HG03108 (cell line): ENCODE measurements around the gene MYH7.
"Not testable (repeated sequence)": the region's sequence is repeated elsewhere in the genome, so short reads cannot be mapped to it uniquely, and the experiment has no call there.

ENCODE experiments used
- ATAC-seq: cut with Tn5 transposase; IDR thresholded peaks from one replicate; pipeline ENCODE4 v1.9.1; 2021; ENCODE audit warnings: moderate library complexity; ENCODE audit not compliant: unreplicated experiment

MYH7 gene

GRCh38 chr14:23409475-23409874 is 26.0 kb downstream of the MYH7 start:
- ATAC-seq: no peak

- no peak for ATAC-seq
Observed at GRCh38 chr14:23408307-23408630, 27.2 kb downstream of the MYH7 start.

- ATAC-seq: no peak
Observed at GRCh38 chr14:23407516-23408306, 27.7 kb downstream of the MYH7 start, which contains the start of gene MYH6. MYH6 (minus strand) TSS chr14:23408273; CDS start chr14:23407223, 1,050 bp downstream.

GRCh38 chr14:23406725-23407355 is 28.6 kb downstream of the MYH7 start:
- ATAC-seq: no peak

GRCh38 chr14:23406244-23406643 is 29.2 kb downstream of the MYH7 start:
- ATAC-seq: no peak

GRCh38 chr14:23405516-23406025 is 29.9 kb downstream of the MYH7 start:
- ATAC-seq: no peak

- no peak for ATAC-seq
Observed at GRCh38 chr14:23405096-23405495, 30.4 kb downstream of the MYH7 start.

- ATAC-seq: no peak
Observed at GRCh38 chr14:23404331-23404900, 31.0 kb downstream of the MYH7 start.

GRCh38 chr14:23403908-23404307 is 31.6 kb downstream of the MYH7 start:
- no peak for ATAC-seq

- ATAC-seq: no peak
Observed at GRCh38 chr14:23403139-23403438, 32.4 kb downstream of the MYH7 start.

- ATAC-seq: no peak
Observed at GRCh38 chr14:23402296-23403138, 32.9 kb downstream of the MYH7 start.

- no peak for ATAC-seq
Observed at GRCh38 chr14:23401291-23401690, 34.2 kb downstream of the MYH7 start.

- not testable (repeated sequence) for ATAC-seq
Observed at GRCh38 chr14:23400496-23401149, 34.8 kb downstream of the MYH7 start.

- ATAC-seq: no peak
Observed at GRCh38 chr14:23399591-23399990, 35.9 kb downstream of the MYH7 start.

- ATAC-seq: no peak
Observed at GRCh38 chr14:23399136-23399535, 36.3 kb downstream of the MYH7 start.

GRCh38 chr14:23398348-23398747 is 37.1 kb downstream of the MYH7 start:
- ATAC-seq: no peak

- no peak for ATAC-seq
Observed at GRCh38 chr14:23396781-23397407, 38.6 kb downstream of the MYH7 start.

- ATAC-seq: no peak
Observed at GRCh38 chr14:23396126-23396525, 39.3 kb downstream of the MYH7 start.

- ATAC-seq: no peak
Observed at GRCh38 chr14:23392613-23393012, 42.8 kb downstream of the MYH7 start.

- not testable (repeated sequence) for ATAC-seq
Observed at GRCh38 chr14:23389871-23390270, 45.6 kb downstream of the MYH7 start.
